ENCODE data around the gene MIS18BP1.

DNA sequence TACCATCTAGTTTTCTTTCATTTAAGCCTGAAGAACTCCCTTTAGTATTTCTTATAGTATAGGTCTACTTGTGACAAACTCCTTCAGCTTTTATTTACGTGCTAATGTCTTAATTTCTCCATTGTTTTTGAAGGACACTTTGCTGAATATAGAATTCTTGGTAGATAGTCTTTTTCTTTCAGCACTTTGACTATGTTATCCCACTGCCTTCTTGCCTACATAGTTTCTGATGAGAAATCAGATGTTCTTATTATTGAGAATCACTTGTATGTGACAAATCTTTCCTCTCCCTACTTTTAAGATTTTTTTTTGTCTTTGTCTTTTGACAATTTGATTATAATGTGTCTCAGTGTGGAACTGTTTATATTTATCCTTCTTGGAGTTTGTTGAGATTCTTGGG lies 5.1 kb upstream of the MIS18BP1 start:
- TF ChIP-seq, protein P1, sequence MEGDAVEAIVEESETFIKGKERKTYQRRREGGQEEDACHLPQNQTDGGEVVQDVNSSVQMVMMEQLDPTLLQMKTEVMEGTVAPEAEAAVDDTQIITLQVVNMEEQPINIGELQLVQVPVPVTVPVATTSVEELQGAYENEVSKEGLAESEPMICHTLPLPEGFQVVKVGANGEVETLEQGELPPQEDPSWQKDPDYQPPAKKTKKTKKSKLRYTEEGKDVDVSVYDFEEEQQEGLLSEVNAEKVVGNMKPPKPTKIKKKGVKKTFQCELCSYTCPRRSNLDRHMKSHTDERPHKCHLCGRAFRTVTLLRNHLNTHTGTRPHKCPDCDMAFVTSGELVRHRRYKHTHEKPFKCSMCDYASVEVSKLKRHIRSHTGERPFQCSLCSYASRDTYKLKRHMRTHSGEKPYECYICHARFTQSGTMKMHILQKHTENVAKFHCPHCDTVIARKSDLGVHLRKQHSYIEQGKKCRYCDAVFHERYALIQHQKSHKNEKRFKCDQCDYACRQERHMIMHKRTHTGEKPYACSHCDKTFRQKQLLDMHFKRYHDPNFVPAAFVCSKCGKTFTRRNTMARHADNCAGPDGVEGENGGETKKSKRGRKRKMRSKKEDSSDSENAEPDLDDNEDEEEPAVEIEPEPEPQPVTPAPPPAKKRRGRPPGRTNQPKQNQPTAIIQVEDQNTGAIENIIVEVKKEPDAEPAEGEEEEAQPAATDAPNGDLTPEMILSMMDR (IDR thresholded peaks at IDR 0.05), result no peak
- TF ChIP-seq POLR2A (IDR thresholded peaks at IDR 0.05) (no peak), EP300 (IDR thresholded peaks at IDR 0.05) (no peak)

All from ovary (tissue), 3 donors.